BE2C (cell line): ENCODE results near the gene ATG7.

Experiments used
- DNase-seq: peaks from one replicate; pipeline ENCODE4 v3.0.0-alpha.2; 2020
- H3K27me3 ChIP-seq: fragments of 250-450 bp; sonication (Bioruptor Pico); 2 replicates; pipeline ENCODE4 v1.5.1; 2020; ENCODE audit warnings: mild to moderate bottlenecking
- H3K36me3 ChIP-seq: fragments of 250-450 bp; sonication (Bioruptor Pico); 2 replicates; pipeline ENCODE4 v1.5.1; 2020; ENCODE audit warnings: mild to moderate bottlenecking
- H3K4me1 ChIP-seq: fragments of 250-450 bp; sonication (Bioruptor Pico); 2 replicates; pipeline ENCODE4 v1.5.1; 2020
- H3K4me3 ChIP-seq: 2 replicates; pipeline ENCODE4 v1.5.1; 2011; ENCODE audit warnings: low read depth, low read length
- H3K9me3 ChIP-seq: fragments of 250-450 bp; sonication (Bioruptor Pico); 2 replicates; pipeline ENCODE4 v1.5.1; 2020
- TF ChIP-seq, protein P1 (sequence below): IDR thresholded peaks from 2 replicates; pipeline ENCODE4 v1.5.1; 2012; ENCODE audit warnings: mild to moderate bottlenecking, low read depth, low read length

ATG7 gene

DNA sequence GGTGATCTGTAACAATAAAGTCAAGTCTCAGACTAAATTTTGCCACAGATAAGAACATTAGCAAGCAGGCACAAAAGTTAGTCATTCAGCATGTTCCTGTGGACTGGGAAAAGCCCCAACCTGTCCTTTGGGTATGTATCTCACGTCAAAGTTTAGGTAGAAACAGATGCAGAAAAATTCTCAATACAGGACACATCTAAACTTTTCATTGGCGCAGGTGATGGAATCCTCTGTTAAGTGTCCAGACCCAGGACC lies 120.6 kb downstream of the ATG7 start:
- no peaks in the 10 kb centered on the region for H3K27me3 ChIP-seq
- no peak for DNase-seq
- no peak overlapping the region for H3K4me3 ChIP-seq
- H3K36me3 ChIP-seq, result no peaks in the 10 kb centered on the region
- no peaks in the 10 kb centered on the region; the same call in 1 of the 2 replicates for H3K4me1 ChIP-seq
- H3K9me3 ChIP-seq, result no peaks in the 10 kb centered on the region
- TF ChIP-seq, protein P1, sequence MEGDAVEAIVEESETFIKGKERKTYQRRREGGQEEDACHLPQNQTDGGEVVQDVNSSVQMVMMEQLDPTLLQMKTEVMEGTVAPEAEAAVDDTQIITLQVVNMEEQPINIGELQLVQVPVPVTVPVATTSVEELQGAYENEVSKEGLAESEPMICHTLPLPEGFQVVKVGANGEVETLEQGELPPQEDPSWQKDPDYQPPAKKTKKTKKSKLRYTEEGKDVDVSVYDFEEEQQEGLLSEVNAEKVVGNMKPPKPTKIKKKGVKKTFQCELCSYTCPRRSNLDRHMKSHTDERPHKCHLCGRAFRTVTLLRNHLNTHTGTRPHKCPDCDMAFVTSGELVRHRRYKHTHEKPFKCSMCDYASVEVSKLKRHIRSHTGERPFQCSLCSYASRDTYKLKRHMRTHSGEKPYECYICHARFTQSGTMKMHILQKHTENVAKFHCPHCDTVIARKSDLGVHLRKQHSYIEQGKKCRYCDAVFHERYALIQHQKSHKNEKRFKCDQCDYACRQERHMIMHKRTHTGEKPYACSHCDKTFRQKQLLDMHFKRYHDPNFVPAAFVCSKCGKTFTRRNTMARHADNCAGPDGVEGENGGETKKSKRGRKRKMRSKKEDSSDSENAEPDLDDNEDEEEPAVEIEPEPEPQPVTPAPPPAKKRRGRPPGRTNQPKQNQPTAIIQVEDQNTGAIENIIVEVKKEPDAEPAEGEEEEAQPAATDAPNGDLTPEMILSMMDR, result no peak

DNA sequence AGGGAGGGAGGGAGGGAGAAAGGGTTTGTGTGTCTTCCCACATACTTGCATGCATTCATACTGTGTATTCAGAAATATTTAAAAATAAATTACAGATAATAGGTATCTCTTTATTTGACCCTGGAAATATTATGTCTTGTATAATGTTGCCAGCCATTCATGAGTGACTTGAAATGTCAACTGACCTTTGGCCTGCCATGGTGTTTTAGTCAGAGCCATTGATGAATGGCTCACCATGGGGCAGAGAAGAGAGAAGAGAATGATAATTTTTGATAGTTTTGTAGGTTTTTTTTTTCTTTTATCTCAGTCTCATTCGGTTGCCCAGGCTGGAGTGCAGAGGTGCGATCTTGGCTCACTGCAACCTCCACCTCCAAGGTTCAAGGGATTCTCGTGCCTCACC lies 121.2 kb downstream of the ATG7 start:
- Histone ChIP-seq H3K36me3 (no peaks in the 10 kb centered on the region), H3K9me3 (no peaks in the 10 kb centered on the region), H3K27me3 (no peaks in the 10 kb centered on the region), H3K4me1 (no peaks in the 10 kb centered on the region; the same call in 1 of the 2 replicates), H3K4me3 (no peak overlapping the region)
- DNase-seq, result no peak
- TF ChIP-seq, protein P1, result no peak

DNA sequence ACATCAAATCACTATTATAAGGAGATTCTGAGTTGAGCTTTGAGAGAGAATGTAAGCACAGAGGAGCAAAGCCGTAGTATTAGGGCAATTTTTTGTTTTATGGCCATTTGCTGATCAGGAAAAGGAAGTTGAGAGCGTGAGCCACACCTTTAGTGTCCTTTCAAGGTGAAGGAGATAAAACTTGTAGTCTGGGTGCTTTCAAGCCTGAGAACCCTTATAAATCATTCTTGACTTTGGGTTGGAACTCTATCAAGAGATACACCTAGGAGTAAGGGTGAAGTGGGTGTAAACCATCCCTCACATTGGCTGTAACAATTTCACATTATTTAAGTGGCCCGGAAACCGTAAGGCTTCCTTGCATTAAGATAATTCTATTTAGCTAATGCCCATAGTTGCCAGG lies 122.2 kb downstream of the ATG7 start:
- DNase-seq, result no peak
- Histone ChIP-seq H3K4me3 (no peak overlapping the region), H3K4me1 (no peaks in the 10 kb centered on the region; the same call in 1 of the 2 replicates), H3K9me3 (no peaks in the 10 kb centered on the region), H3K36me3 (no peaks in the 10 kb centered on the region), H3K27me3 (no peaks in the 10 kb centered on the region)
- TF ChIP-seq, protein P1, result no peak

DNA sequence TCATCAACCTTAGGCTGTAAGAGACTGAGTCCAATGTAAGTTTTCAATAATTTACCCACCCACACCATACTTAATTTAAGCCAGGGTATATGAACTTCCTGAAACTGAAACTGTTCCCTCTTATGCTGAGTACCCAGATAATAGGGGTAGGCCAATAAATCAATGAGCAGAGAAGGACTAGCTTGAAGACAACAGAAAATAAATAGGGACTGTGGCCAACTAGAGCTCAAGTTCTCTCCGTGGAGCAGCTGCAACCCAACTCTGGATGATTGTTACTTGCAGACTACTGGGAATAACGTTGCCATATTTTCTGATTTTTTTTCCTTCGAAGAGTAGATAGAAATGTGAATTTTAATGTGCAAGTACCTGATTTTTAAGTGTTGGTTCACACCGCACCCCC lies 128.0 kb downstream of the ATG7 start:
- DNase-seq, result no peak
- Histone ChIP-seq H3K27me3 (no peaks in the 10 kb centered on the region), H3K4me1 (no peaks in the 10 kb centered on the region), H3K4me3 (no peak overlapping the region), H3K9me3 (no peaks in the 10 kb centered on the region), H3K36me3 (no peaks in the 10 kb centered on the region)
- TF ChIP-seq, protein P1, result no peak

DNA sequence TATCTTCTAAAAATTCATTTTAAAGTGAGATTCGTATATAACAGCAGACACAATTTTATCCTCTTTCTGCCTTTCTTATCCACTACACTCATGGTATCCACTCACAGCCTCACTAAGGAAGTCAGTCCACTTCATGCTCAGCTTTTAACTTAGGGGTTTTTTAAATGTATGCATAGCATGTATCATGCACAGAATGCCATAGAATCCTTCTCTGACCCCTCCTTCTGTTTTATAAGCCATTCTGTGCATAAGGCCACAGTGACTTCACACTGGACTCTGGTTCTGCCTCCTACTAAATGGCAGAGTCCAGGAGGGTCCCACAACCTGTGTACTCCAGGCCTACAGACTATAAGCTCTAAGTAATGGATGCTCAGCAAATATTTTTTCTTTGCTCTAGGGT lies 129.2 kb downstream of the ATG7 start:
- no peaks in the 10 kb centered on the region for H3K9me3 ChIP-seq
- H3K4me1 ChIP-seq, result no peaks in the 10 kb centered on the region
- H3K36me3 ChIP-seq, result no peaks in the 10 kb centered on the region
- DNase-seq, result no peak
- no peaks in the 10 kb centered on the region for H3K27me3 ChIP-seq
- H3K4me3 ChIP-seq, result no peak overlapping the region
- TF ChIP-seq, protein P1, result no peak

DNA sequence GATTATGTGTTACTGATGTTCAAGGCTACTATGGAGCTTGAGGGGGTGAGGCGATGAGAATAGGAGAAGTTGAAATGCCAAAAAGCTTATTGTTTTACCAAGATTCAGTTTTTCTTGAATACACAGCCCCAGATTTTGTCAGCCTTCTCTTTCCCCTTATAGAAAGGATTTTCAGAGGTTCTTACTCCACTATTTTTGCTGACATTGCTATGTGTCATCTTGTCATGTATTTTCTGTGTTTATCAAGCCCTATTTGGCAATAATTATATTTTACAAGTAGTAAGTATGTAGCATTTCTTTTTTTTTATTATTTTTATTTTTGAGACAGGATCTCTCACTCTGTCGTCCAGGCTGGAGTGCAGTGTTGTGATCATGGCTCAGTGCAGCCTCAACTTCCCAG lies 133.1 kb downstream of the ATG7 start:
- H3K4me1 ChIP-seq, result no peaks in the 10 kb centered on the region
- no peaks in the 10 kb centered on the region for H3K9me3 ChIP-seq
- H3K36me3 ChIP-seq, result no peaks in the 10 kb centered on the region
- TF ChIP-seq, protein P1, result no peak
- no peak for DNase-seq
- no peak overlapping the region for H3K4me3 ChIP-seq
- H3K27me3 ChIP-seq, result no peaks in the 10 kb centered on the region
